Measurements from ENCODE around the gene TRIM52. TPM values are rescaled to one million over a fixed set of nuclear protein-coding genes. Genes with fewer than 3 reads are reported as not detected.

The TRIM52 gene
- total RNA-seq, 2 donors from 2014 or later = 5.3 to 5.9 TPM

DNA sequence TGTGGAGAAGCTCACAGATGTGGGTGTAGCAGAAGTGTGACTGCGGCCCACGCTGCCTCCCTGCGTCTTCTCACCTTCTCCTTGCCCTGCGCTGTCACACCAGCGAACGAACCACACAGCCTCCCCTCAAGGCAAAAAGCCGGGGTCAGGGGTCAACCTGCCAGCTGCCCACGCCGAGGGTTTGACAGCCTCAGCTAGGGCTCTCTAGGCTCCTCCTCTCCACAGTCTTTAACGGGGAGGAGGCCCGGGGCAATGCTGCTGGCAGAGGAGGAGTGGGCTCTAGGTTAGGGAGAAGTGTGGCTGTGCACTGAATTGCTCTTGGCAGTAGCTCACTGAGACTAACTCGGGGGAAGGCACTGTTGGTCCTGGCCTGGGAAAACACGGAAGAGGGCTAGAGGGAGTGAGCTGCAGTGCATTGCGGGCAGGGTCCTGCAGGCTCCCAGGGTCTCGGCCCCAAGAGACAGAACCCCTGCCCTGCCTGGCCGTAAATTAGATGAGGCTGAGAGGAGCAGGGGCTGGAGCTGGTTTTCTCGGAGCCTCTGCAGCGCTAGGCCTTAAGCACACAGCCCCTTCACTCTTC is 4.2 kb upstream of the TRIM52 start:
- H3K27ac Mint-ChIP-seq = peak overlapping the region; percentile 48
- no peaks in the 10 kb centered on the region for H3K27me3 Mint-ChIP-seq (ENCODE audit: insufficient read depth)
- WGBS, 2 experiments (ENCODE audit: insufficient coverage in 1 of 2, insufficient read length in 1 of 2) = 70 to 86% methylated on average over 13 to 18 of the region's 18 CpGs
- H3K36me3 Mint-ChIP-seq (ENCODE audit: low read depth) = peaks cover 13% of the 10 kb centered on the region
- TF ChIP-seq, protein P1, sequence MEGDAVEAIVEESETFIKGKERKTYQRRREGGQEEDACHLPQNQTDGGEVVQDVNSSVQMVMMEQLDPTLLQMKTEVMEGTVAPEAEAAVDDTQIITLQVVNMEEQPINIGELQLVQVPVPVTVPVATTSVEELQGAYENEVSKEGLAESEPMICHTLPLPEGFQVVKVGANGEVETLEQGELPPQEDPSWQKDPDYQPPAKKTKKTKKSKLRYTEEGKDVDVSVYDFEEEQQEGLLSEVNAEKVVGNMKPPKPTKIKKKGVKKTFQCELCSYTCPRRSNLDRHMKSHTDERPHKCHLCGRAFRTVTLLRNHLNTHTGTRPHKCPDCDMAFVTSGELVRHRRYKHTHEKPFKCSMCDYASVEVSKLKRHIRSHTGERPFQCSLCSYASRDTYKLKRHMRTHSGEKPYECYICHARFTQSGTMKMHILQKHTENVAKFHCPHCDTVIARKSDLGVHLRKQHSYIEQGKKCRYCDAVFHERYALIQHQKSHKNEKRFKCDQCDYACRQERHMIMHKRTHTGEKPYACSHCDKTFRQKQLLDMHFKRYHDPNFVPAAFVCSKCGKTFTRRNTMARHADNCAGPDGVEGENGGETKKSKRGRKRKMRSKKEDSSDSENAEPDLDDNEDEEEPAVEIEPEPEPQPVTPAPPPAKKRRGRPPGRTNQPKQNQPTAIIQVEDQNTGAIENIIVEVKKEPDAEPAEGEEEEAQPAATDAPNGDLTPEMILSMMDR (conservative IDR thresholded peaks at IDR 0.05) = no peak
- Histone ChIP-seq H3K4me3 (ENCODE audit: low read length) (no peak overlapping the region), H3K9me3 (ENCODE audit: control insufficient read depth, low read length) (no peaks in the 10 kb centered on the region), H3K27me3 (ENCODE audit: control insufficient read depth, insufficient read depth, low read length, poor library complexity, severe bottlenecking) (no peaks in the 10 kb centered on the region), H3K9ac (ENCODE audit: extremely low read depth, low read length, poor library complexity, severe bottlenecking) (no peak overlapping the region), H3K4me1 (ENCODE audit: control insufficient read depth, insufficient read depth, low read length) (peaks cover 5% of the 10 kb centered on the region), H3K27ac (ENCODE audit: low read depth, low read length) (peak overlapping the region; percentile 22), H3K36me3 (ENCODE audit: control insufficient read depth, insufficient read depth, low read length) (peaks cover 15% of the 10 kb centered on the region)
- DNase-seq = peak; percentile 49
- no peaks in the 10 kb centered on the region for H3K9me3 Mint-ChIP-seq
- no peak overlapping the region for H3K4me3 Mint-ChIP-seq
- H3K4me1 Mint-ChIP-seq = peaks cover 29% of the 10 kb centered on the region

DNA sequence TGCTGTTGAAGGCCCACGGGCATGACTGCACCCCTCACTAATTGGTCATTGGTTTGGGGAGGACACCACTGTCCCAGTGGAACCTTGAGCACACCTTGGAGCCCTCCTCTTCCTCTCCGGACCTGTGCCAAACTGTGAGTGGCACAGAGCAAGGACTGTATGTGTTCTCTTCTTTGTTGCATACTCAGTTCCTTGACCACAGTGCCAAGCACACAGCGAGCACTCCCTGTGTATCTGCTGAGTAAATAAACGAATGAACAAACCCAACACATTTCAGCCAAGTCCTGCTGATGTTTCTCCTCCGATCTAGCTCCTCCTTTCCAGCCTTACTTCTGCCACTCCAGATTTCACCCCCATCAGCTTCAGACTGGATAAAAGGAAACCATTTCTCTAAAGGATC is 2.7 kb upstream of the TRIM52 start:
- no peak overlapping the region for H3K9ac ChIP-seq (ENCODE audit: extremely low read depth, low read length, poor library complexity, severe bottlenecking)
- TF ChIP-seq, protein P1 (conservative IDR thresholded peaks at IDR 0.05) = no peak
- no peaks in the 10 kb centered on the region for H3K9me3 Mint-ChIP-seq

DNA sequence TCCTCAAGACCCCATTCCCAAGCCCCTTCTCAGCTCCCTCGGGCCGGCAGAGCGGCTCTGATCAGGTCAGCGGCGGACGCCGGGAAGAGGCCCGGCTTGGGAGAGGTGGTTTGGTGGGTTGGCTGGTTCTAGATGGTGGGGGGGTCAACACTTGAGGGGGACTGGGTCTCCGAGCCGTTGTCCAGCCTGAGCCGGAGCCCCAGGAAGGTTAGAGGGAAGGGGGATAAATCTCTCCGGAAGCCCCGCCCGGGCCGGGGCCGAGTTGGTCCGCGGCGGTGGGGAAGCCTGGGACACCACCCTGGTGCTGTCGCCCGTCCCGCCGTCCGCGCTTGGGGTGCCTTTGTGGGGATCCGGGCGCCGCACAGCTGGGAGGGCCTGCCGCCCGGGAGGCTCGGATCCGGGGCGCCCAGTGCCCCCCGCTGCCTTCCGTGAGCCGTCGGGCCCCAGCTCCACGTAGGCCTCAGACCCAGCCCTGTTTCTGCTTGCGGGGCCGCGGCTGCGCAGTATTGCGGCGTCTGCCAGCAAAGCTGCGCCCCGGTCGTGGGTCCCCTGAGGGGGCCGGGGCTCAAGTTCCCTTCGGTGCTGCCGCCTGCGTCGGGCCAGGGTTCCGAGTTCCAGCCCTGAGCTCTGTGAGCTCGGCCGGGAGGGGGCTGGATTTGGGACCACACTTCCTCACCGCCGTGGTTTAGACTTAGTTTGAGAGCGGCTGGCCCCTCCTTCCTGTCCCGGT is 542 bp upstream of the TRIM52 start:
- WGBS, 2 experiments (ENCODE audit: insufficient coverage in 1 of 2, insufficient read length in 1 of 2) = 0 to 1% methylated on average over 13 to 59 of the region's 59 CpGs
- Histone ChIP-seq H3K9ac (ENCODE audit: extremely low read depth, low read length, poor library complexity, severe bottlenecking) (peak overlapping the region; percentile 94), H3K27ac (ENCODE audit: low read depth, low read length) (peak overlapping the region; percentile 90), H3K36me3 (ENCODE audit: control insufficient read depth, insufficient read depth, low read length) (peaks cover 26% of the 10 kb centered on the region), H3K4me1 (ENCODE audit: control insufficient read depth, insufficient read depth, low read length) (peaks cover 2% of the 10 kb centered on the region), H3K9me3 (ENCODE audit: control insufficient read depth, low read length) (no peaks in the 10 kb centered on the region), H3K4me3 (ENCODE audit: low read length) (peak overlapping the region; percentile 86), H3K27me3 (ENCODE audit: control insufficient read depth, insufficient read depth, low read length, poor library complexity, severe bottlenecking) (no peaks in the 10 kb centered on the region)
- Mint-ChIP-seq H3K4me1 (peaks cover 26% of the 10 kb centered on the region), H3K27me3 (ENCODE audit: insufficient read depth) (no peaks in the 10 kb centered on the region), H3K36me3 (ENCODE audit: low read depth) (peaks cover 21% of the 10 kb centered on the region), H3K4me3 (peak overlapping the region; percentile 84), H3K27ac (peak overlapping the region; percentile 85), H3K9me3 (no peaks in the 10 kb centered on the region)
- TF ChIP-seq, protein P1 (conservative IDR thresholded peaks at IDR 0.05) = peak; percentile 33
- peak; percentile 90 for DNase-seq

More for the DNA sequence above, 2.7 kb upstream of the TRIM52 start:
- Histone ChIP-seq H3K9me3 (ENCODE audit: control insufficient read depth, low read length) (no peaks in the 10 kb centered on the region), H3K36me3 (ENCODE audit: control insufficient read depth, insufficient read depth, low read length) (peaks cover 15% of the 10 kb centered on the region), H3K27me3 (ENCODE audit: control insufficient read depth, insufficient read depth, low read length, poor library complexity, severe bottlenecking) (no peaks in the 10 kb centered on the region), H3K27ac (ENCODE audit: low read depth, low read length) (no peak overlapping the region), H3K4me1 (ENCODE audit: control insufficient read depth, insufficient read depth, low read length) (peaks cover 5% of the 10 kb centered on the region), H3K4me3 (ENCODE audit: low read length) (no peak overlapping the region)
- no peak overlapping the region for H3K27ac Mint-ChIP-seq
- peaks cover 39% of the 10 kb centered on the region for H3K4me1 Mint-ChIP-seq
- no peak overlapping the region for H3K4me3 Mint-ChIP-seq
- H3K27me3 Mint-ChIP-seq (ENCODE audit: insufficient read depth) = no peaks in the 10 kb centered on the region
- WGBS, 2 experiments (ENCODE audit: insufficient coverage in 1 of 2, insufficient read length in 1 of 2) = 93 to 94% methylated on average over 4 to 5 of the region's 5 CpGs
- peaks cover 13% of the 10 kb centered on the region for H3K36me3 Mint-ChIP-seq (ENCODE audit: low read depth)
- no peak for DNase-seq
